K562 (cell line): ENCODE measurements around the gene SNRNP70. TPM values are rescaled to one million over a fixed set of nuclear protein-coding genes. Genes with fewer than 3 reads are reported as not detected.

Source experiments
- ARID1B ChIP-seq: fragments of 450-650 bp; IDR thresholded peaks from 2 replicates; pipeline ENCODE4 v1.6.1; 2016; ENCODE audit warnings: antibody characterized with exemption, mild to moderate bottlenecking, inconsistent platforms
- ATF1 ChIP-seq, 2 experiments: fragments of 450-650 bp in 1 of 2; IDR thresholded peaks; 2 replicates each; pipeline ENCODE4 v1.6.1; 2016; ENCODE audit warnings: missing compliant biosample characterization in 1 of 2, missing genetic modification characterization in 1 of 2
- BCOR ChIP-seq: fragments of 450-650 bp; IDR thresholded peaks from 2 replicates; pipeline ENCODE4 v1.6.1; 2016
- CBX5 ChIP-seq: IDR thresholded peaks from 2 replicates; pipeline ENCODE4 v1.6.1; 2014; ENCODE audit warnings: low read depth, borderline replicate concordance
- FOXA3 ChIP-seq, 2 experiments: fragments of 450-650 bp in 1 of 2; sonication (generic) in 1 of 2; formaldehyde crosslinking; IDR thresholded peaks in 1 of 2; conservative IDR thresholded peaks in 1 of 2; 2 replicates each; pipeline versions ENCODE4 v1.4.0 to v1.8.0; 2020 to 2022; ENCODE audit warnings: mild to moderate bottlenecking in 2 of 2, missing genetic modification reagents in 1 of 2
- HES1 ChIP-seq: fragments of 450-650 bp; IDR thresholded peaks from 2 replicates; pipeline ENCODE4 v1.6.1; 2016; ENCODE audit warnings: low read depth, mild to moderate bottlenecking, moderate library complexity
- LCOR ChIP-seq: sonication (generic); formaldehyde crosslinking; IDR thresholded peaks from 2 replicates; pipeline ENCODE4 v1.8.0; 2022; ENCODE audit warnings: mild to moderate bottlenecking, missing genetic modification reagents
- MBD1 ChIP-seq: fragments of 250-450 bp; sonication (Bioruptor Pico); IDR thresholded peaks from 2 replicates; pipeline ENCODE4 v1.8.0; 2022; ENCODE audit warnings: inconsistent platforms
- NBN ChIP-seq: fragments of 450-650 bp; IDR thresholded peaks from 2 replicates; pipeline ENCODE4 v1.6.1; 2016; ENCODE audit warnings: low read depth, mild to moderate bottlenecking
- NCOA1 ChIP-seq: fragments of 450-650 bp; IDR thresholded peaks from 2 replicates; pipeline ENCODE4 v1.6.1; 2016; ENCODE audit warnings: low read depth
- NCOR1 ChIP-seq: fragments of 450-650 bp; IDR thresholded peaks from 2 replicates; pipeline ENCODE4 v1.6.1; 2016; ENCODE audit warnings: mild to moderate bottlenecking, moderate library complexity
- NFE2 ChIP-seq: IDR thresholded peaks from 2 replicates; pipeline ENCODE4 v1.6.1; 2014; ENCODE audit warnings: antibody characterized with exemption, low read depth
- PHF8 ChIP-seq: fragments of 200-600 bp; sonication (generic); IDR thresholded peaks from 2 replicates; pipeline ENCODE4 v1.6.1; 2012; ENCODE audit warnings: mixed run types, mild to moderate bottlenecking, inconsistent platforms, low read length, moderate library complexity, borderline replicate concordance
- TAF1 ChIP-seq: IDR thresholded peaks from 2 replicates; pipeline ENCODE4 v1.6.1; 2011; ENCODE audit warnings: mild to moderate bottlenecking, low read length, moderate library complexity; ENCODE audit not compliant: insufficient read depth, control insufficient read depth, severe bottlenecking; ENCODE audit errors: extremely low read depth
- TEAD1 ChIP-seq, 2 experiments: fragments of 450-650 bp in 1 of 2; sonication (generic) in 1 of 2; formaldehyde crosslinking; IDR thresholded peaks; 2 replicates each; pipeline versions ENCODE4 v1.4.0 to v1.8.0; 2020 to 2022; ENCODE audit warnings: mild to moderate bottlenecking in 2 of 2, missing genetic modification reagents in 1 of 2
- TFAP4 ChIP-seq: sonication (generic); formaldehyde crosslinking; IDR thresholded peaks from 2 replicates; pipeline ENCODE4 v1.8.0; 2022; ENCODE audit warnings: missing genetic modification reagents, mild to moderate bottlenecking, moderate library complexity, borderline replicate concordance
- TOE1 ChIP-seq, 2 experiments: fragments of 450-650 bp in 1 of 2; sonication (generic) in 1 of 2; formaldehyde crosslinking in 1 of 2; IDR thresholded peaks; 2 replicates each; pipeline versions ENCODE4 v1.7.1 to v1.8.0; 2016 to 2022; ENCODE audit warnings: borderline replicate concordance in 2 of 2, mild to moderate bottlenecking in 2 of 2, antibody characterized with exemption in 1 of 2, inconsistent platforms in 1 of 2, low read depth in 1 of 2, missing genetic modification reagents in 1 of 2, moderate library complexity in 1 of 2
- ZBED1 ChIP-seq: IDR thresholded peaks from 2 replicates; pipeline ENCODE4 v1.6.1; 2014
- ZNF133 ChIP-seq: fragments of 250-450 bp; sonication (Bioruptor Pico); IDR thresholded peaks from 2 replicates; pipeline ENCODE4 v1.4.0; 2020; ENCODE audit warnings: mild to moderate bottlenecking
- polyA plus RNA-seq, 8 experiments: library from polyadenylated mRNA; depleted of rRNA in 4 of 8; stranded (reverse) in 5 of 8; unstranded in 3 of 8; fragments of >200 nt; fragmentation: Nextera tagmentation in 2 of 8; fragmentation: Illumina TruSeq in 1 of 8; extraction: Ambion mirVana in 2 of 8; extraction: Trizol in 1 of 8; gene quantifications; 2 replicates each; pipeline versions ENCODE4 v1.2.1 to v1.2.3, GENCODE V29; 2011 to 2014; ENCODE audit warnings: inconsistent platforms in 1 of 8, missing spikeins in 1 of 8
- total RNA-seq, 7 experiments: library from RNA; depleted of rRNA in 6 of 7; stranded (reverse); fragments of >200 nt in 6 of 7; fragmentation: Illumina TruSeq in 2 of 7; extraction: Trizol in 2 of 7; gene quantifications; 2 replicates each; pipeline versions ENCODE4 v1.2.1 to v1.2.3, GENCODE V29; 2011 to 2021; ENCODE audit warnings: low replicate concordance in 1 of 7
- TF ChIP-seq, protein P1 (sequence below): sonication (generic); formaldehyde crosslinking; IDR thresholded peaks from 2 replicates; pipeline ENCODE4 v1.8.0; 2022; ENCODE audit warnings: mild to moderate bottlenecking, missing genetic modification reagents
- TF ChIP-seq, protein P2 (sequence below): fragments of 450-650 bp; IDR thresholded peaks from 2 replicates; pipeline ENCODE4 v1.6.1; 2014; ENCODE audit warnings: low read depth, mild to moderate bottlenecking, moderate library complexity, borderline replicate concordance

SNRNP70 gene
- total and polyA plus RNA-seq, 9 of the 15 experiments (the other 6 are each of a cell fraction or from before 2014, with no cell fraction given): 2.8 to 496 (median 136) TPM

DNA sequence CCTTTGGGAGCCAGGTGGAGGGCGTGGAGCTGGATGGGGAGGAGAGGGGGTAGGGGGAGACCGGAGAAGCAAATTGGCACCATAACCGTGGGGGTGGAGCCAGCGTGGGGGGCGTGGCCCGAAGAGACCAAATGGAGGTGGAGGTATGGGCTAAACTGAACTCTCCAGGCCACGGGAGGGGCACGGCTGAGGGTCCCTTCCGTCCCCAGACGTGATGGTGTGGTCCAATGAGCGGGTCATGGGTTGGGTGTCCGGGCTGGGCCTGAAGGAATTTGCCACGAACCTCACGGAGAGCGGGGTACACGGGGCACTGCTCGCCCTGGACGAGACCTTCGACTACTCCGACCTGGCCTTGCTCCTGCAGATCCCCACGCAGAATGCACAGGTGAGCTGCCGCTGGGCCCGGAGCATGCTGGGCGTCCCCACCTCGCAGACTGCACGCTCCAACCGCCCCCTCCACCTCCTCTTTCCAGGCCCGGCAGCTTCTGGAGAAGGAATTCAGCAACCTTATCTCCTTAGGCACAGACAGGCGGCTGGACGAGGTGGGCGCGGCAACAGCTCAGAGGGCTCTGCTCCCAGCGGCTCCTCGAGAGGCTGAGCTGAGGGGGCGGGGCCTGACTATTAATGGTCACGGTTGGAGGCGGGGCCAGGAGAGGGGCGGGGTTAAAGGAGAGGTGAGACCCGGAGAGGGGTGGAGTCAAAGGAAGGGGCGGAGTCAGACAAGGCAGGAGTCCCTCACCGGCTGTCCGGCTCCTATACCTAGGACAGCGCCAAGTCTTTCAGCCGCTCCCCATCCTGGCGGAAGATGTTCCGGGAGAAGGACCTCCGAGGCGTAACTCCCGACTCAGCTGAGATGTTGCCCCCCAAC, 63.8 kb downstream of the SNRNP70 start (continued):
- TF ChIP-seq TOE1 (IDR thresholded peaks at IDR 0.05; ENCODE audit: borderline replicate concordance): peak; percentile 79; the same call in 1 of the 2 replicates
- no peak for TF ChIP-seq TOE1 (CRISPR knock-in tag; IDR thresholded peaks at IDR 0.05; ENCODE audit: borderline replicate concordance, low read depth)
- no peak for TF ChIP-seq MBD1 (CRISPR knock-in tag)
- TF ChIP-seq TEAD1 (CRISPR knock-in tag; IDR thresholded peaks at IDR 0.05): peak; percentile 4 to 71; a peak in 2 of 4 replicates
- TF ChIP-seq NFE2: no peak
- TF ChIP-seq FOXA3 (CRISPR knock-in tag; conservative IDR thresholded peaks at IDR 0.05 in 1 of 2, IDR thresholded peaks at IDR 0.05 in 1 of 2): no peak; a peak in 1 of 4 replicates
- peak; percentile 44; the same call in 1 of the 2 replicates for TF ChIP-seq NCOA1
- TF ChIP-seq NBN: 0 out of 2 replicates have a peak, but pooled peaks have one; percentile 18
- TF ChIP-seq HES1: no peak
- no peak for TF ChIP-seq ATF1 (CRISPR knock-in tag; IDR thresholded peaks at IDR 0.05)
- 0 out of 2 replicates have a peak, but pooled peaks have one; percentile 27 for TF ChIP-seq ATF1 (tag; IDR thresholded peaks at IDR 0.05)
- peak; percentile 59; the same call in 1 of the 2 replicates for TF ChIP-seq CBX5
- TF ChIP-seq BCOR: 0 out of 2 replicates have a peak, but pooled peaks have one; percentile 11
- TF ChIP-seq TAF1: peak; percentile 67
- TF ChIP-seq PHF8: peak; percentile 54; the same call in 1 of the 2 replicates
- TF ChIP-seq ZNF133 (CRISPR knock-in tag): no peak
- TF ChIP-seq ARID1B: peak; percentile 87
- TF ChIP-seq, protein P1, sequence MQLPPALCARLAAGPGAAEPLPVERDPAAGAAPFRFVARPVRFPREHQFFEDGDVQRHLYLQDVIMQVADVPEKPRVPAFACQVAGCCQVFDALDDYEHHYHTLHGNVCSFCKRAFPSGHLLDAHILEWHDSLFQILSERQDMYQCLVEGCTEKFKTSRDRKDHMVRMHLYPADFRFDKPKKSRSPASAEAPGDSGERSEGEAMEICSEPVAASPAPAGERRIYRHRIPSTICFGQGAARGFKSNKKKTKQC: 0 out of 2 replicates have a peak, but pooled peaks have one; percentile 56
- TF ChIP-seq LCOR (CRISPR knock-in tag): peak; percentile 58; the same call in 1 of the 2 replicates
- TF ChIP-seq TFAP4 (CRISPR knock-in tag): peak; percentile 92
- peak; percentile 16; the same call in 1 of the 2 replicates for TF ChIP-seq NCOR1
- TF ChIP-seq, protein P2, sequence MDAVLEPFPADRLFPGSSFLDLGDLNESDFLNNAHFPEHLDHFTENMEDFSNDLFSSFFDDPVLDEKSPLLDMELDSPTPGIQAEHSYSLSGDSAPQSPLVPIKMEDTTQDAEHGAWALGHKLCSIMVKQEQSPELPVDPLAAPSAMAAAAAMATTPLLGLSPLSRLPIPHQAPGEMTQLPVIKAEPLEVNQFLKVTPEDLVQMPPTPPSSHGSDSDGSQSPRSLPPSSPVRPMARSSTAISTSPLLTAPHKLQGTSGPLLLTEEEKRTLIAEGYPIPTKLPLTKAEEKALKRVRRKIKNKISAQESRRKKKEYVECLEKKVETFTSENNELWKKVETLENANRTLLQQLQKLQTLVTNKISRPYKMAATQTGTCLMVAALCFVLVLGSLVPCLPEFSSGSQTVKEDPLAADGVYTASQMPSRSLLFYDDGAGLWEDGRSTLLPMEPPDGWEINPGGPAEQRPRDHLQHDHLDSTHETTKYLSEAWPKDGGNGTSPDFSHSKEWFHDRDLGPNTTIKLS: peak; percentile 31; the same call in 1 of the 2 replicates
- TF ChIP-seq ZBED1: 0 out of 2 replicates have a peak, but pooled peaks have one; percentile 16
